ENCODE data around the gene IL4R. TPM values are rescaled to one million over a fixed set of nuclear protein-coding genes. Genes with fewer than 3 reads are reported as not detected.
"Not testable (repeated sequence)": the region's sequence is repeated elsewhere in the genome, so short reads cannot be mapped to it uniquely, and the experiment has no call there.

Gene IL4R
- total and polyA plus RNA-seq, 2 donors (not counting 1 experiment from before 2014, with no cell fraction given): 17.1 to 23.6 TPM

DNA sequence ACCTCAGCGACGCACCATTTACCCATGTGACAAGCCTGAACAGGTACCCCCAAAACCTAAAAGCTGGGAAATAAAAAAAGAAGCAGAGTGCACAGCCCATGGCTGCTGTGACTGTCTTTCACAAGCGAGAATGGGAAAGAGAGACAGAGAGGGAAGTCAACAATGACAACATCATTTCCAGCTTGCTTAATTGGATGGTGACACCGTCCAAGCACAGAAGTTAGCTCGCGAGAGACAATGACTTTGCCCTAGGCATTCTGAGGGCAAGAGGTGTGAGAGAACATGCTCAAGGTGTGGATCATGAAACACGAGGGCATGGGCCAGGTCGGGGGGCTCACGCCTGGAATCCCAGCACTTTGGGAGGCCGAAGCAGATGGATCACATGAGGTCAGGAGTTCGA lies 25.9 kb upstream of the IL4R start:
- Histone ChIP-seq H3K4me1 (ENCODE audit: control insufficient read depth, extremely low read depth, insufficient read depth, low read length) (peaks cover 6% of the 10 kb centered on the region), H3K4me2 (ENCODE audit: extremely low read depth, insufficient read depth, low read length) (no peak overlapping the region), H4K20me1 (ENCODE audit: control insufficient read depth, extremely low read depth, insufficient read depth, low read length) (no peaks in the 10 kb centered on the region), H3K36me3 (ENCODE audit: control insufficient read depth, insufficient read depth, low read length) (no peaks in the 10 kb centered on the region), H3K79me2 (ENCODE audit: control insufficient read depth, insufficient read depth, low read length) (no peaks in the 10 kb centered on the region), H3K27ac (ENCODE audit: insufficient read depth, low read length) (no peak overlapping the region), H3K9ac (ENCODE audit: insufficient read depth, low read length) (no peak overlapping the region), H2AFZ (ENCODE audit: low read length) (no peak overlapping the region), H3K27me3 (ENCODE audit: control insufficient read depth, insufficient read depth, low read length) (no peaks in the 10 kb centered on the region), H3K9me3 (ENCODE audit: control insufficient read depth, insufficient read depth, low read depth, low read length) (no peaks in the 10 kb centered on the region), H3K4me3 (replicated peaks in 1 of 4; ENCODE audit: control extremely low read depth in 1 of 4, insufficient read depth in 1 of 4, low read depth in 3 of 4, low read length in 4 of 4) (no peak overlapping the region)
- no peak for DNase-seq (ENCODE audit: low read depth in 2 of 2)
- no peak for TF ChIP-seq EZH2 (IDR thresholded peaks at IDR 0.05; ENCODE audit: low read length, missing control alignments)
- TF ChIP-seq, protein P1, sequence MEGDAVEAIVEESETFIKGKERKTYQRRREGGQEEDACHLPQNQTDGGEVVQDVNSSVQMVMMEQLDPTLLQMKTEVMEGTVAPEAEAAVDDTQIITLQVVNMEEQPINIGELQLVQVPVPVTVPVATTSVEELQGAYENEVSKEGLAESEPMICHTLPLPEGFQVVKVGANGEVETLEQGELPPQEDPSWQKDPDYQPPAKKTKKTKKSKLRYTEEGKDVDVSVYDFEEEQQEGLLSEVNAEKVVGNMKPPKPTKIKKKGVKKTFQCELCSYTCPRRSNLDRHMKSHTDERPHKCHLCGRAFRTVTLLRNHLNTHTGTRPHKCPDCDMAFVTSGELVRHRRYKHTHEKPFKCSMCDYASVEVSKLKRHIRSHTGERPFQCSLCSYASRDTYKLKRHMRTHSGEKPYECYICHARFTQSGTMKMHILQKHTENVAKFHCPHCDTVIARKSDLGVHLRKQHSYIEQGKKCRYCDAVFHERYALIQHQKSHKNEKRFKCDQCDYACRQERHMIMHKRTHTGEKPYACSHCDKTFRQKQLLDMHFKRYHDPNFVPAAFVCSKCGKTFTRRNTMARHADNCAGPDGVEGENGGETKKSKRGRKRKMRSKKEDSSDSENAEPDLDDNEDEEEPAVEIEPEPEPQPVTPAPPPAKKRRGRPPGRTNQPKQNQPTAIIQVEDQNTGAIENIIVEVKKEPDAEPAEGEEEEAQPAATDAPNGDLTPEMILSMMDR (conservative IDR thresholded peaks at IDR 0.05 in 1 of 2, IDR thresholded peaks at IDR 0.05 in 1 of 2; ENCODE audit: low read depth in 1 of 2, low read length in 2 of 2): no peak

DNA sequence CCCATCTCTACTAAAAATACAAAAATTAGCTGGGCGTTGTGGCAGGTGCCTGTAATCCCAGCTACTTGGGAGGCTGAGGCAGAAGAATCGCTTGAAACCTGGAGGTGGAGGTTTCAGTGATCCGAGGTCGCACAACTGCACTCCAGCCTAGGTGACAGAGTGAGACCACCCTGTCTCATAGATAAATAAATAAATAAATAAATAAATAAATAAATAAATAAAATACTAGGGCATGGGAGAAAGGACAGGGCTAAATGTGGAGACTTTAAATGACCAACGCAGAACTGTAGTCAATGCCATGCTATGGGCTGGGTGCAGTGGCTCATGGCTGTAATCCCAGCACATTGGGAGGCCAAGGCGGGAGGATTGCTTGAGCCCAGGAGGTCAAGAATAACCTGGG lies 25.5 kb upstream of the IL4R start:
- H3K79me2 ChIP-seq (ENCODE audit: control insufficient read depth, insufficient read depth, low read length); H4K20me1 ChIP-seq (ENCODE audit: control insufficient read depth, extremely low read depth, insufficient read depth, low read length); H3K9ac ChIP-seq (ENCODE audit: insufficient read depth, low read length); H3K9me3 ChIP-seq (ENCODE audit: control insufficient read depth, insufficient read depth, low read depth, low read length); H3K4me3 ChIP-seq (replicated peaks in 1 of 4; ENCODE audit: control extremely low read depth in 1 of 4, insufficient read depth in 1 of 4, low read depth in 3 of 4, low read length in 4 of 4); H3K27ac ChIP-seq (ENCODE audit: insufficient read depth, low read length); H2AFZ ChIP-seq (ENCODE audit: low read length); H3K27me3 ChIP-seq (ENCODE audit: control insufficient read depth, insufficient read depth, low read length); H3K4me1 ChIP-seq (ENCODE audit: control insufficient read depth, extremely low read depth, insufficient read depth, low read length); H3K4me2 ChIP-seq (ENCODE audit: extremely low read depth, insufficient read depth, low read length); H3K36me3 ChIP-seq (ENCODE audit: control insufficient read depth, insufficient read depth, low read length); DNase-seq (ENCODE audit: low read depth in 2 of 2): not testable (repeated sequence)

DNA sequence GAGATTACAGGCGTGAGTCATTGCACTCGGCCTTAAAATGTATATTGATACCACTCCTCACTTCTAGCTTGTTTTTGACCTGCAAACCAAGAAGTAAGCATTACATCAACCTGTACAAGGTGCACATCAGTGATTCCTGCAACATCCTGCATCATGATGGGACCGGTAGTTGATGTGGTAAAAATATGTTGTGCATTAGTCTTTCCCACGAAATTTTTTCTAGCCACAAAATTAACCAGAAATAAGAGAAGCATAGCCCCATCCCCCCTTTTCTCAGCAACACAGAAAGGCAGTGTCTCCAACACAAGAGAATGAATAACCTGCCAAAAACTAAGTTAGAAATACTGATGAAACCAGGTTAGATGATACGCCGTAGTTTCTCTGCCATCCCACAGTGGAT lies 24.1 kb upstream of the IL4R start:
- TF ChIP-seq, protein P1 (conservative IDR thresholded peaks at IDR 0.05 in 1 of 2, IDR thresholded peaks at IDR 0.05 in 1 of 2; ENCODE audit: low read depth in 1 of 2, low read length in 2 of 2): no peak
- no peak for TF ChIP-seq EZH2 (IDR thresholded peaks at IDR 0.05; ENCODE audit: low read length, missing control alignments)
- Histone ChIP-seq H3K4me3 (replicated peaks in 1 of 4; ENCODE audit: control extremely low read depth in 1 of 4, insufficient read depth in 1 of 4, low read depth in 3 of 4, low read length in 4 of 4) (no peak overlapping the region), H3K36me3 (ENCODE audit: control insufficient read depth, insufficient read depth, low read length) (no peaks in the 10 kb centered on the region), H3K27me3 (ENCODE audit: control insufficient read depth, insufficient read depth, low read length) (no peaks in the 10 kb centered on the region), H3K4me2 (ENCODE audit: extremely low read depth, insufficient read depth, low read length) (no peak overlapping the region), H4K20me1 (ENCODE audit: control insufficient read depth, extremely low read depth, insufficient read depth, low read length) (no peaks in the 10 kb centered on the region), H2AFZ (ENCODE audit: low read length) (no peak overlapping the region), H3K4me1 (ENCODE audit: control insufficient read depth, extremely low read depth, insufficient read depth, low read length) (peaks cover 6% of the 10 kb centered on the region), H3K79me2 (ENCODE audit: control insufficient read depth, insufficient read depth, low read length) (no peaks in the 10 kb centered on the region), H3K27ac (ENCODE audit: insufficient read depth, low read length) (no peak overlapping the region), H3K9me3 (ENCODE audit: control insufficient read depth, insufficient read depth, low read depth, low read length) (no peaks in the 10 kb centered on the region), H3K9ac (ENCODE audit: insufficient read depth, low read length) (no peak overlapping the region)
- DNase-seq (ENCODE audit: low read depth in 2 of 2): peak in 1 of 2 donors; percentile 56

All from fibroblast of lung (primary cell).